K562 (cell line): Measurements from ENCODE around the gene GSS. TPM values are rescaled to one million over a fixed set of nuclear protein-coding genes. Genes with fewer than 3 reads are reported as not detected.

Experiments
- CBFB ChIP-seq: sonication (generic); formaldehyde crosslinking; IDR thresholded peaks from 2 replicates; pipeline ENCODE4 v1.4.0; 2020; ENCODE audit warnings: mild to moderate bottlenecking, missing genetic modification reagents
- CCNT2 ChIP-seq: IDR thresholded peaks from 2 replicates; pipeline ENCODE4 v1.6.1; 2011; ENCODE audit warnings: borderline replicate concordance, low read depth, mild to moderate bottlenecking, moderate library complexity, mixed read lengths, low read length; ENCODE audit not compliant: insufficient read length; ENCODE audit errors: extremely low read depth
- CREB1 ChIP-seq, 2 experiments: sonication (generic) in 1 of 2; formaldehyde crosslinking in 1 of 2; IDR thresholded peaks; 2 replicates each; pipeline versions ENCODE4 v1.6.1 to v1.8.0; 2012 to 2022; ENCODE audit warnings: inconsistent platforms in 1 of 2, mild to moderate bottlenecking in 1 of 2, missing genetic modification reagents in 1 of 2, moderate library complexity in 1 of 2
- CREM ChIP-seq: IDR thresholded peaks from 2 replicates; pipeline ENCODE4 v1.6.1; 2014; ENCODE audit warnings: antibody characterized with exemption, low read depth
- GABPA ChIP-seq: fragments of 200-800 bp; sonication (Bioruptor generic); conservative IDR thresholded peaks from 2 replicates; pipeline ENCODE4 v1.6.1; 2016; ENCODE audit warnings: low read depth, missing genetic modification characterization, missing compliant biosample characterization
- HCFC1 ChIP-seq: IDR thresholded peaks from 2 replicates; pipeline ENCODE4 v1.6.1; 2012; ENCODE audit warnings: low read depth, low read length, improper control_type of control experiment
- HSF4 ChIP-seq: fragments of 250-450 bp; sonication (Bioruptor Pico); IDR thresholded peaks from 2 replicates; pipeline ENCODE4 v2.1.2; 2022; ENCODE audit warnings: mild to moderate bottlenecking, moderate library complexity, borderline replicate concordance
- ILF3 ChIP-seq: fragments of 450-650 bp; IDR thresholded peaks from 2 replicates; pipeline ENCODE4 v1.6.1; 2018; ENCODE audit warnings: antibody characterized with exemption, mild to moderate bottlenecking, moderate library complexity, borderline replicate concordance
- JUN ChIP-seq, 2 experiments: sonication (generic) in 1 of 2; formaldehyde crosslinking in 1 of 2; IDR thresholded peaks; 2 replicates each; pipeline versions ENCODE4 v1.6.1 to v1.8.0; 2012 to 2022; ENCODE audit warnings: borderline replicate concordance in 2 of 2, mild to moderate bottlenecking in 2 of 2, improper control_type of control experiment in 1 of 2, low read depth in 1 of 2, low read length in 1 of 2, missing genetic modification reagents in 1 of 2
- RBFOX2 ChIP-seq: fragments of 200-400 bp; formaldehyde crosslinking; IDR thresholded peaks from 2 replicates; pipeline ENCODE4 v1.6.1; 2017; ENCODE audit warnings: low read depth, mild to moderate bottlenecking, low read length, moderate library complexity
- RBM14 ChIP-seq: fragments of 200-400 bp; formaldehyde crosslinking; IDR thresholded peaks from 2 replicates; pipeline ENCODE4 v1.6.1; 2018; ENCODE audit warnings: low read depth, mild to moderate bottlenecking, low read length, moderate library complexity, borderline replicate concordance; ENCODE audit not compliant: insufficient read depth
- SMARCC2 ChIP-seq: fragments of 450-650 bp; IDR thresholded peaks from 2 replicates; pipeline ENCODE4 v1.6.1; 2017; ENCODE audit warnings: antibody characterized with exemption, moderate library complexity, mild to moderate bottlenecking, low read depth
- SRSF1 ChIP-seq: fragments of 200-400 bp; formaldehyde crosslinking; IDR thresholded peaks from 2 replicates; pipeline ENCODE4 v1.6.1; 2017; ENCODE audit warnings: mild to moderate bottlenecking, low read depth, low read length, moderate library complexity
- TAL1 ChIP-seq: fragments of 450-650 bp; IDR thresholded peaks from 2 replicates; pipeline ENCODE4 v1.6.1; 2016; ENCODE audit warnings: mild to moderate bottlenecking
- TFAM ChIP-seq: fragments of 250-450 bp; sonication (Bioruptor Pico); conservative IDR thresholded peaks from 2 replicates; pipeline ENCODE4 v1.5.0; 2021; ENCODE audit warnings: mild to moderate bottlenecking, moderate library complexity
- ZNF174 ChIP-seq: fragments of 250-450 bp; sonication (Bioruptor Pico); IDR thresholded peaks from 2 replicates; pipeline ENCODE4 v1.4.0; 2020; ENCODE audit warnings: mild to moderate bottlenecking
- ZNF41 ChIP-seq: fragments of 250-450 bp; sonication (Bioruptor Pico); conservative IDR thresholded peaks from 2 replicates; pipeline ENCODE4 v1.4.0; 2020; ENCODE audit warnings: mild to moderate bottlenecking
- polyA plus RNA-seq, 8 experiments: library from polyadenylated mRNA; depleted of rRNA in 4 of 8; stranded (reverse) in 5 of 8; unstranded in 3 of 8; fragments of >200 nt; fragmentation: Nextera tagmentation in 2 of 8; fragmentation: Illumina TruSeq in 1 of 8; extraction: Ambion mirVana in 2 of 8; extraction: Trizol in 1 of 8; gene quantifications; 2 replicates each; pipeline versions ENCODE4 v1.2.1 to v1.2.3, GENCODE V29; 2011 to 2014; ENCODE audit warnings: inconsistent platforms in 1 of 8, missing spikeins in 1 of 8
- total RNA-seq, 7 experiments: library from RNA; depleted of rRNA in 6 of 7; stranded (reverse); fragments of >200 nt in 6 of 7; fragmentation: Illumina TruSeq in 2 of 7; extraction: Trizol in 2 of 7; gene quantifications; 2 replicates each; pipeline versions ENCODE4 v1.2.1 to v1.2.3, GENCODE V29; 2011 to 2021; ENCODE audit warnings: low replicate concordance in 1 of 7
- TF ChIP-seq, protein P1 (sequence below): fragments of 450-650 bp; IDR thresholded peaks from 2 replicates; pipeline ENCODE4 v1.6.1; 2016; ENCODE audit warnings: mild to moderate bottlenecking
- TF ChIP-seq, protein P2 (sequence below): fragments of 250-450 bp; sonication (Bioruptor Pico); IDR thresholded peaks from 2 replicates; pipeline ENCODE4 v1.4.0; 2020
- TF ChIP-seq, protein P3 (sequence below): fragments of 450-650 bp; IDR thresholded peaks from 2 replicates; pipeline ENCODE4 v1.6.1; 2016

GSS gene
- total and polyA plus RNA-seq, 9 of the 15 experiments (the other 6 are each of a cell fraction or from before 2014, with no cell fraction given) = 18.4 to 165 (median 89.4) TPM

GRCh38 chr20:34904202-34904621 is 51.4 kb downstream of the GSS start (continued):
- TF ChIP-seq CCNT2 (no peak), ZNF41 (CRISPR knock-in tag) (no peak), HCFC1 (no peak), RBFOX2 (no peak), CREB1 (IDR thresholded peaks at IDR 0.05) (no peak), CREB1 (CRISPR knock-in tag; IDR thresholded peaks at IDR 0.05) (no peak), CREM (no peak), CBFB (CRISPR knock-in tag) (no peak), RBM14 (no peak), TAL1 (0 out of 2 replicates have a peak, but pooled peaks have one; percentile 23), SMARCC2 (no peak), SRSF1 (no peak), HSF4 (CRISPR knock-in tag) (no peak), JUN (IDR thresholded peaks at IDR 0.05; ENCODE audit: borderline replicate concordance, low read depth, low read length) (no peak), JUN (CRISPR knock-in tag; IDR thresholded peaks at IDR 0.05; ENCODE audit: borderline replicate concordance) (no peak), GABPA (tag) (no peak), ILF3 (no peak), ZNF174 (no peak), TFAM (CRISPR knock-in tag) (no peak)
- TF ChIP-seq, protein P1, sequence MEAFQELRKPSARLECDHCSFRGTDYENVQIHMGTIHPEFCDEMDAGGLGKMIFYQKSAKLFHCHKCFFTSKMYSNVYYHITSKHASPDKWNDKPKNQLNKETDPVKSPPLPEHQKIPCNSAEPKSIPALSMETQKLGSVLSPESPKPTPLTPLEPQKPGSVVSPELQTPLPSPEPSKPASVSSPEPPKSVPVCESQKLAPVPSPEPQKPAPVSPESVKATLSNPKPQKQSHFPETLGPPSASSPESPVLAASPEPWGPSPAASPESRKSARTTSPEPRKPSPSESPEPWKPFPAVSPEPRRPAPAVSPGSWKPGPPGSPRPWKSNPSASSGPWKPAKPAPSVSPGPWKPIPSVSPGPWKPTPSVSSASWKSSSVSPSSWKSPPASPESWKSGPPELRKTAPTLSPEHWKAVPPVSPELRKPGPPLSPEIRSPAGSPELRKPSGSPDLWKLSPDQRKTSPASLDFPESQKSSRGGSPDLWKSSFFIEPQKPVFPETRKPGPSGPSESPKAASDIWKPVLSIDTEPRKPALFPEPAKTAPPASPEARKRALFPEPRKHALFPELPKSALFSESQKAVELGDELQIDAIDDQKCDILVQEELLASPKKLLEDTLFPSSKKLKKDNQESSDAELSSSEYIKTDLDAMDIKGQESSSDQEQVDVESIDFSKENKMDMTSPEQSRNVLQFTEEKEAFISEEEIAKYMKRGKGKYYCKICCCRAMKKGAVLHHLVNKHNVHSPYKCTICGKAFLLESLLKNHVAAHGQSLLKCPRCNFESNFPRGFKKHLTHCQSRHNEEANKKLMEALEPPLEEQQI = no peak
- TF ChIP-seq, protein P2, sequence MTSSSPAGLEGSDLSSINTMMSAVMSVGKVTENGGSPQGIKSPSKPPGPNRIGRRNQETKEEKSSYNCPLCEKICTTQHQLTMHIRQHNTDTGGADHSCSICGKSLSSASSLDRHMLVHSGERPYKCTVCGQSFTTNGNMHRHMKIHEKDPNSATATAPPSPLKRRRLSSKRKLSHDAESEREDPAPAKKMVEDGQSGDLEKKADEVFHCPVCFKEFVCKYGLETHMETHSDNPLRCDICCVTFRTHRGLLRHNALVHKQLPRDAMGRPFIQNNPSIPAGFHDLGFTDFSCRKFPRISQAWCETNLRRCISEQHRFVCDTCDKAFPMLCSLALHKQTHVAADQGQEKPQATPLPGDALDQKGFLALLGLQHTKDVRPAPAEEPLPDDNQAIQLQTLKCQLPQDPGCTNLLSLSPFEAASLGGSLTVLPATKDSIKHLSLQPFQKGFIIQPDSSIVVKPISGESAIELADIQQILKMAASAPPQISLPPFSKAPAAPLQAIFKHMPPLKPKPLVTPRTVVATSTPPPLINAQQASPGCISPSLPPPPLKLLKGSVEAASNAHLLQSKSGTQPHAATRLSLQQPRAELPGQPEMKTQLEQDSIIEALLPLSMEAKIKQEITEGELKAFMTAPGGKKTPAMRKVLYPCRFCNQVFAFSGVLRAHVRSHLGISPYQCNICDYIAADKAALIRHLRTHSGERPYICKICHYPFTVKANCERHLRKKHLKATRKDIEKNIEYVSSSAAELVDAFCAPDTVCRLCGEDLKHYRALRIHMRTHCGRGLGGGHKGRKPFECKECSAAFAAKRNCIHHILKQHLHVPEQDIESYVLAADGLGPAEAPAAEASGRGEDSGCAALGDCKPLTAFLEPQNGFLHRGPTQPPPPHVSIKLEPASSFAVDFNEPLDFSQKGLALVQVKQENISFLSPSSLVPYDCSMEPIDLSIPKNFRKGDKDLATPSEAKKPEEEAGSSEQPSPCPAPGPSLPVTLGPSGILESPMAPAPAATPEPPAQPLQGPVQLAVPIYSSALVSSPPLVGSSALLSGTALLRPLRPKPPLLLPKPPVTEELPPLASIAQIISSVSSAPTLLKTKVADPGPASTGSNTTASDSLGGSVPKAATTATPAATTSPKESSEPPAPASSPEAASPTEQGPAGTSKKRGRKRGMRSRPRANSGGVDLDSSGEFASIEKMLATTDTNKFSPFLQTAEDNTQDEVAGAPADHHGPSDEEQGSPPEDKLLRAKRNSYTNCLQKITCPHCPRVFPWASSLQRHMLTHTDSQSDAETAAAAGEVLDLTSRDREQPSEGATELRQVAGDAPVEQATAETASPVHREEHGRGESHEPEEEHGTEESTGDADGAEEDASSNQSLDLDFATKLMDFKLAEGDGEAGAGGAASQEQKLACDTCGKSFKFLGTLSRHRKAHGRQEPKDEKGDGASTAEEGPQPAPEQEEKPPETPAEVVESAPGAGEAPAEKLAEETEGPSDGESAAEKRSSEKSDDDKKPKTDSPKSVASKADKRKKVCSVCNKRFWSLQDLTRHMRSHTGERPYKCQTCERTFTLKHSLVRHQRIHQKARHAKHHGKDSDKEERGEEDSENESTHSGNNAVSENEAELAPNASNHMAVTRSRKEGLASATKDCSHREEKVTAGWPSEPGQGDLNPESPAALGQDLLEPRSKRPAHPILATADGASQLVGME (CRISPR knock-in tag) = no peak
- TF ChIP-seq, protein P3, sequence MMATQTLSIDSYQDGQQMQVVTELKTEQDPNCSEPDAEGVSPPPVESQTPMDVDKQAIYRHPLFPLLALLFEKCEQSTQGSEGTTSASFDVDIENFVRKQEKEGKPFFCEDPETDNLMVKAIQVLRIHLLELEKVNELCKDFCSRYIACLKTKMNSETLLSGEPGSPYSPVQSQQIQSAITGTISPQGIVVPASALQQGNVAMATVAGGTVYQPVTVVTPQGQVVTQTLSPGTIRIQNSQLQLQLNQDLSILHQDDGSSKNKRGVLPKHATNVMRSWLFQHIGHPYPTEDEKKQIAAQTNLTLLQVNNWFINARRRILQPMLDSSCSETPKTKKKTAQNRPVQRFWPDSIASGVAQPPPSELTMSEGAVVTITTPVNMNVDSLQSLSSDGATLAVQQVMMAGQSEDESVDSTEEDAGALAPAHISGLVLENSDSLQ = no peak
